GM18858 (cell line): ENCODE measurements around the gene ZNF573.

Experiments used
- ATAC-seq: cut with Tn5 transposase; IDR thresholded peaks from one replicate; pipeline ENCODE4 v1.9.1; 2021; ENCODE audit not compliant: unreplicated experiment

Gene ZNF573

DNA sequence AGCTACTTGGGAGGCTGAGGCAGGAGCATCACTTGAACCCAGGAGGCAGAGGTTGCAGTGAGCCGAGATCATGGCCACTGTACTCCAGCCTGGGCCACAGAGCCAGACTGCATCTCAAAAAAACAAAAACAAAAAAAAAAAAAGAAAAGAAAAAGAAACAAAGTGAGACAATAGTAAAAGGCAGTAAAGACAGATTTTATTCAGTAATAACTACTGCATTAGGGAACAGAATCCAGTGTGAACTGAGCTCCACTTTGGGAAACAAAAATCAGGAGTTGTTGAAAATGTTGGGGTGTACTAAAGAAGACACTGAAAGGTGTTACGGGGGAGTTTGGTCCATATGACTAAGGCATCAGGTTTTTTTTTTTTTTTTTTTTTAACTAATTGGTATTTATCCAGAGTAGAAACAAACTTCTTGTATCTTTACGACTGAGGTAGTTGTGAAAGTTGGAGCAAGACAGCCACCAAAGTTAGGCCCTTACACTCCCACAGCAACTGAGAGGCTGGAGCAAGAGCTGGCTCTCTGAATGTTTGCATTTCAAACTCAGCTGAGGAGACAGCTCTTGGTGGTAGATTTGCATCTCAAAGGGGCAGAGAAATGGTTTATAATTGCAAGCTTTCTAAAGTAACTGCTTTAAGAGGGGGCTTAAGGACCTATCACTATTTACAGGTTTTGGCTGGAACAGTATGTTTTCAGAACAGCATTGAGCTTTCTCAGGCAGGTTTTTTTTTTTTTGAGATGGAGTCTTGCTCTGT, 84.1 kb downstream of the ZNF573 start:
- no peak for ATAC-seq

GRCh38 chr19:37692956-37693620, 86.3 kb downstream of the ZNF573 start:
- ATAC-seq = no peak

DNA sequence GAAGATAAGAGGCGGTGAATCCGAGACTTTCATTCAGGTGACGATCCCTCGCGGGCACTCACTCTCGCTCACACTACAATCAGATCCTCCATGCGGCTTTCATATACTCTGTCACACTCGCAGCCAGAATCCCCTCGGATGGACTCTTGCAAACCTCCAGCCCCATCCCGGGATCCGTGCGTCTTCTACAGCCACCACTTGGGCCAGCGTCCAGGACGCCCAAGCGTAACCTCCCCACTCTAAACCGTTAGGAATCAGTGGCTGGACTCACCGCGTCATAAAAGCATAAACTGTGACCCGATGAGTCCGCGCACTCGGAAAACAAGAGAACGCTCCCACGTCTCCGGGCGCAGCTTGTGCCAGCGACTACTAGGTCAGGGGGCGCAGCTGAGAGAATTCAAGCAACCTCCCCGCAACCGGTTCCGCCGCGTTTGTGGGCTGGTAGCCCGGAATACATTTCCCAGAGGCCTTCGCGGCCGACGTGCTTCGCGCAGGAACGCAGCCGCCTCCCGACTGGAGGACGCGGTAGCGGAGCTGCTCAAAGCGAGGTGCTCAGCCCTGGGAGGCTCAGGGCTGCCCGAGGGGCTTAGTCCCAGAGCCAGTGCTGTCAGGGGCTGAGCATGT, 87.4 kb downstream of the ZNF573 start:
- no peak for ATAC-seq
